ENCODE measurements around the gene ATG13.

The ATG13 gene

GRCh38 chr11:46594785-46595184 is 22.6 kb upstream of the ATG13 start (continued):
- no peak for TF ChIP-seq ZNF202 (tag by site-specific recombination; IDR thresholded peaks at IDR 0.05; ENCODE audit: borderline replicate concordance)
- TF ChIP-seq ZXDB (tag by site-specific recombination; IDR thresholded peaks at IDR 0.05), result no peak
- TF ChIP-seq ZNF596 (tag by site-specific recombination; IDR thresholded peaks at IDR 0.05), result no peak

DNA sequence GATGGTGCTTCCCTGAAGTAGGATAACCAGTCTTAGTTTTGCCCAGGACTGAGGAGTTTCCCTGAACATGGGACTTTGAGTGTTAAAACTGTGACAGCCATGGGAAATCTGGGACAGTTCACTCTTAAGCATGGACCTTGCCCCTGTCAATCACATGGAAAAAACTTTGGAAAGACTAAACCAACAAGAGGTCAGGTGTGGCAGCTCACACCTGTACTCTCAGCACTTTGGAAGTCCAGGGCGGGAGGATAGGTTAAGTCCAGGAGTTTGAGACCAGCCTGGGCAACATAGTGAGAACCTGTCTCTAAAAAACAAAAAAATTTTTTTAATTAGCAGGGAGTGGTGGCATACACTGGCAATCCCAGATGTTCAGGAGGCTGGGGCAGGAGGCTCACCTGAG is 20.2 kb upstream of the ATG13 start:
- H3K4me3 ChIP-seq (ENCODE audit: low read depth, low read length), result no peak overlapping the region
- ChIA-PET POLR2A (no interaction called here), CTCF (no interaction called here)
- H3K36me3 ChIP-seq (ENCODE audit: control insufficient read depth in 2 of 2, insufficient read depth in 1 of 2, low read length in 2 of 2), result no peaks in the 10 kb centered on the region
- no peaks in the 10 kb centered on the region for H3K4me1 ChIP-seq (ENCODE audit: control insufficient read depth, insufficient read depth, low read length)
- no peak overlapping the region for H3K27ac ChIP-seq (ENCODE audit: extremely low read depth, low read depth, low read length)
- H3K9me3 ChIP-seq (ENCODE audit: control insufficient read depth, insufficient read depth, low read depth, low read length), result no peaks in the 10 kb centered on the region
- TF ChIP-seq ZNF560 (tag by site-specific recombination; IDR thresholded peaks at IDR 0.05; ENCODE audit: borderline replicate concordance) (no peak), ZNF548 (tag by site-specific recombination; IDR thresholded peaks at IDR 0.05) (no peak), ZNF423 (tag by site-specific recombination; IDR thresholded peaks at IDR 0.05) (no peak), ZNF274 (IDR thresholded peaks at IDR 0.05; ENCODE audit: low read length) (no peak), ZNF274 (tag by site-specific recombination; IDR thresholded peaks at IDR 0.05; ENCODE audit: borderline replicate concordance) (no peak), ZNF211 (tag by site-specific recombination; IDR thresholded peaks at IDR 0.05; ENCODE audit: low read depth) (no peak), ZNF366 (tag by site-specific recombination; conservative IDR thresholded peaks at IDR 0.05) (no peak), PRDM2 (tag by site-specific recombination; IDR thresholded peaks at IDR 0.05; ENCODE audit: borderline replicate concordance) (no peak)
- TF ChIP-seq, protein P1, sequence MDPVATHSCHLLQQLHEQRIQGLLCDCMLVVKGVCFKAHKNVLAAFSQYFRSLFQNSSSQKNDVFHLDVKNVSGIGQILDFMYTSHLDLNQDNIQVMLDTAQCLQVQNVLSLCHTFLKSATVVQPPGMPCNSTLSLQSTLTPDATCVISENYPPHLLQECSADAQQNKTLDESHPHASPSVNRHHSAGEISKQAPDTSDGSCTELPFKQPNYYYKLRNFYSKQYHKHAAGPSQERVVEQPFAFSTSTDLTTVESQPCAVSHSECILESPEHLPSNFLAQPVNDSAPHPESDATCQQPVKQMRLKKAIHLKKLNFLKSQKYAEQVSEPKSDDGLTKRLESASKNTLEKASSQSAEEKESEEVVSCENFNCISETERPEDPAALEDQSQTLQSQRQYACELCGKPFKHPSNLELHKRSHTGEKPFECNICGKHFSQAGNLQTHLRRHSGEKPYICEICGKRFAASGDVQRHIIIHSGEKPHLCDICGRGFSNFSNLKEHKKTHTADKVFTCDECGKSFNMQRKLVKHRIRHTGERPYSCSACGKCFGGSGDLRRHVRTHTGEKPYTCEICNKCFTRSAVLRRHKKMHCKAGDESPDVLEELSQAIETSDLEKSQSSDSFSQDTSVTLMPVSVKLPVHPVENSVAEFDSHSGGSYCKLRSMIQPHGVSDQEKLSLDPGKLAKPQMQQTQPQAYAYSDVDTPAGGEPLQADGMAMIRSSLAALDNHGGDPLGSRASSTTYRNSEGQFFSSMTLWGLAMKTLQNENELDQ (tag by site-specific recombination; IDR thresholded peaks at IDR 0.05; ENCODE audit: low read depth), result no peak

GRCh38 chr11:46597609-46598219 is 19.6 kb upstream of the ATG13 start:
- no peaks in the 10 kb centered on the region for H3K9me3 ChIP-seq (ENCODE audit: control insufficient read depth, insufficient read depth, low read depth, low read length)
- H3K27ac ChIP-seq (ENCODE audit: extremely low read depth, low read depth, low read length), result no peak overlapping the region
- TF ChIP-seq ZNF138 (tag by site-specific recombination; IDR thresholded peaks at IDR 0.05; ENCODE audit: borderline replicate concordance) (no peak), ZNF362 (tag by site-specific recombination; IDR thresholded peaks at IDR 0.05) (0 out of 2 replicates have a peak, but pooled peaks have one; percentile 34), ZNF792 (tag by site-specific recombination; IDR thresholded peaks at IDR 0.05) (no peak), ZNF292 (tag by site-specific recombination; IDR thresholded peaks at IDR 0.05; ENCODE audit: borderline replicate concordance, low read depth) (no peak), ZNF175 (tag by site-specific recombination; IDR thresholded peaks at IDR 0.05) (no peak), ZNF221 (tag by site-specific recombination; IDR thresholded peaks at IDR 0.05; ENCODE audit: borderline replicate concordance) (no peak), ZNF629 (tag by site-specific recombination; IDR thresholded peaks at IDR 0.05) (0 out of 2 replicates have a peak, but pooled peaks have one; percentile 14)
- TF ChIP-seq, protein P2, sequence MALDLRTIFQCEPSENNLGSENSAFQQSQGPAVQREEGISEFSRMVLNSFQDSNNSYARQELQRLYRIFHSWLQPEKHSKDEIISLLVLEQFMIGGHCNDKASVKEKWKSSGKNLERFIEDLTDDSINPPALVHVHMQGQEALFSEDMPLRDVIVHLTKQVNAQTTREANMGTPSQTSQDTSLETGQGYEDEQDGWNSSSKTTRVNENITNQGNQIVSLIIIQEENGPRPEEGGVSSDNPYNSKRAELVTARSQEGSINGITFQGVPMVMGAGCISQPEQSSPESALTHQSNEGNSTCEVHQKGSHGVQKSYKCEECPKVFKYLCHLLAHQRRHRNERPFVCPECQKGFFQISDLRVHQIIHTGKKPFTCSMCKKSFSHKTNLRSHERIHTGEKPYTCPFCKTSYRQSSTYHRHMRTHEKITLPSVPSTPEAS (tag by site-specific recombination; IDR thresholded peaks at IDR 0.05), result no peak
- TF ChIP-seq, protein P3, sequence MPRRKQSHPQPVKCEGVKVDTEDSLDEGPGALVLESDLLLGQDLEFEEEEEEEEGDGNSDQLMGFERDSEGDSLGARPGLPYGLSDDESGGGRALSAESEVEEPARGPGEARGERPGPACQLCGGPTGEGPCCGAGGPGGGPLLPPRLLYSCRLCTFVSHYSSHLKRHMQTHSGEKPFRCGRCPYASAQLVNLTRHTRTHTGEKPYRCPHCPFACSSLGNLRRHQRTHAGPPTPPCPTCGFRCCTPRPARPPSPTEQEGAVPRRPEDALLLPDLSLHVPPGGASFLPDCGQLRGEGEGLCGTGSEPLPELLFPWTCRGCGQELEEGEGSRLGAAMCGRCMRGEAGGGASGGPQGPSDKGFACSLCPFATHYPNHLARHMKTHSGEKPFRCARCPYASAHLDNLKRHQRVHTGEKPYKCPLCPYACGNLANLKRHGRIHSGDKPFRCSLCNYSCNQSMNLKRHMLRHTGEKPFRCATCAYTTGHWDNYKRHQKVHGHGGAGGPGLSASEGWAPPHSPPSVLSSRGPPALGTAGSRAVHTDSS (tag by site-specific recombination; IDR thresholded peaks at IDR 0.05), result no peak
- no peaks in the 10 kb centered on the region for H3K4me1 ChIP-seq (ENCODE audit: control insufficient read depth, insufficient read depth, low read length)
- ChIA-PET CTCF (no interaction called here), POLR2A (no interaction called here)
- no peak overlapping the region for H3K4me3 ChIP-seq (ENCODE audit: low read depth, low read length)
- no peaks in the 10 kb centered on the region for H3K36me3 ChIP-seq (ENCODE audit: control insufficient read depth in 2 of 2, insufficient read depth in 1 of 2, low read length in 2 of 2)

All from HEK293 (cell line).